Measurements from ENCODE around the gene GLO1.

The GLO1 gene

GRCh38 chr6:38636027-38636426 is 66.9 kb downstream of the GLO1 start:
- no peak overlapping the region for H3K27ac ChIP-seq (replicated peaks)
- no peak for DNase-seq (ENCODE audit: low read depth in 1 of 2, low spot score in 1 of 2)
- TF ChIP-seq GABPA (IDR thresholded peaks at IDR 0.05; ENCODE audit: low read depth), result no peak
- TF ChIP-seq POLR2AphosphoS5 (IDR thresholded peaks at IDR 0.05; ENCODE audit: low read depth), result no peak
- no peak for TF ChIP-seq SPI1 (IDR thresholded peaks at IDR 0.05; ENCODE audit: borderline replicate concordance, low read depth)
- TF ChIP-seq REST (IDR thresholded peaks at IDR 0.05; ENCODE audit: insufficient replicate concordance, low read depth), result no peak
- TF ChIP-seq CTCF (IDR thresholded peaks at IDR 0.05; ENCODE audit: insufficient read depth, low read length), result no peak
- no peak overlapping the region for H3K4me3 ChIP-seq (replicated peaks; ENCODE audit: insufficient read depth, low read length)
- H3K27me3 ChIP-seq (ENCODE audit: insufficient read depth, poor library complexity, severe bottlenecking), result no peaks in the 10 kb centered on the region

GRCh38 chr6:38634518-38634917 is 68.4 kb downstream of the GLO1 start:
- H3K27me3 ChIP-seq (ENCODE audit: insufficient read depth, poor library complexity, severe bottlenecking), result no peaks in the 10 kb centered on the region
- H3K4me3 ChIP-seq (replicated peaks; ENCODE audit: insufficient read depth, low read length), result no peak overlapping the region
- no peak for DNase-seq (ENCODE audit: low read depth in 1 of 2, low spot score in 1 of 2)
- H3K27ac ChIP-seq (replicated peaks), result no peak overlapping the region
- TF ChIP-seq SPI1 (IDR thresholded peaks at IDR 0.05; ENCODE audit: borderline replicate concordance, low read depth), result no peak
- TF ChIP-seq REST (IDR thresholded peaks at IDR 0.05; ENCODE audit: insufficient replicate concordance, low read depth), result no peak
- TF ChIP-seq CTCF (IDR thresholded peaks at IDR 0.05; ENCODE audit: insufficient read depth, low read length), result no peak
- no peak for TF ChIP-seq POLR2AphosphoS5 (IDR thresholded peaks at IDR 0.05; ENCODE audit: low read depth)
- TF ChIP-seq GABPA (IDR thresholded peaks at IDR 0.05; ENCODE audit: low read depth), result no peak

GRCh38 chr6:38632490-38632889 is 70.5 kb downstream of the GLO1 start:
- no peak for TF ChIP-seq POLR2AphosphoS5 (IDR thresholded peaks at IDR 0.05; ENCODE audit: low read depth)
- TF ChIP-seq SPI1 (IDR thresholded peaks at IDR 0.05; ENCODE audit: borderline replicate concordance, low read depth), result no peak
- no peak for TF ChIP-seq CTCF (IDR thresholded peaks at IDR 0.05; ENCODE audit: insufficient read depth, low read length)
- no peak for TF ChIP-seq REST (IDR thresholded peaks at IDR 0.05; ENCODE audit: insufficient replicate concordance, low read depth)
- TF ChIP-seq GABPA (IDR thresholded peaks at IDR 0.05; ENCODE audit: low read depth), result no peak
- Histone ChIP-seq H3K4me3 (replicated peaks; ENCODE audit: insufficient read depth, low read length) (no peak overlapping the region), H3K27me3 (ENCODE audit: insufficient read depth, poor library complexity, severe bottlenecking) (no peaks in the 10 kb centered on the region), H3K27ac (replicated peaks) (no peak overlapping the region)
- no peak for DNase-seq (ENCODE audit: low read depth in 1 of 2, low spot score in 1 of 2)
